GM23248 (cell line): ENCODE measurements around the gene CMTR1. TPM values are rescaled to one million over a fixed set of nuclear protein-coding genes. Genes with fewer than 3 reads are reported as not detected.

Experiments
- DNase-seq: peaks from one replicate; pipeline ENCODE4 v3.0.0-alpha.2; 2015
- H2AFZ ChIP-seq: fragments of 200-600 bp; sonication (generic); 2 replicates; pipeline ENCODE4 v1.6.1; 2016; ENCODE audit warnings: antibody characterized with exemption
- H3F3A ChIP-seq: fragments of 200-600 bp; sonication (generic); 2 replicates; pipeline ENCODE4 v1.6.1; 2016; ENCODE audit warnings: mild to moderate bottlenecking, antibody characterized with exemption, mixed run types; ENCODE audit not compliant: insufficient read depth
- H3K27ac ChIP-seq: fragments of 200-600 bp; sonication (generic); 2 replicates; pipeline ENCODE4 v1.5.1; 2016; ENCODE audit warnings: mild to moderate bottlenecking
- H3K27me3 ChIP-seq: fragments of 200-600 bp; sonication (generic); replicated peaks from 2 replicates; pipeline ENCODE4 v1.6.1; 2016; ENCODE audit warnings: mild to moderate bottlenecking; ENCODE audit not compliant: insufficient read depth
- H3K36me3 ChIP-seq: fragments of 200-600 bp; sonication (generic); 2 replicates; pipeline ENCODE4 v1.6.1; 2016; ENCODE audit warnings: low read depth, mild to moderate bottlenecking
- H3K4me1 ChIP-seq: fragments of 200-600 bp; sonication (generic); 2 replicates; pipeline ENCODE4 v1.6.1; 2016; ENCODE audit warnings: mild to moderate bottlenecking; ENCODE audit not compliant: insufficient read depth
- H3K4me2 ChIP-seq: fragments of 200-600 bp; sonication (generic); one replicate; pipeline ENCODE4 v1.6.1; 2016; ENCODE audit warnings: mild to moderate bottlenecking; ENCODE audit not compliant: unreplicated experiment
- H3K4me3 ChIP-seq: fragments of 200-600 bp; sonication (generic); 2 replicates; pipeline ENCODE4 v1.5.1; 2016; ENCODE audit warnings: mild to moderate bottlenecking
- H3K79me2 ChIP-seq: fragments of 200-600 bp; sonication (generic); 2 replicates; pipeline ENCODE4 v1.6.1; 2016; ENCODE audit warnings: mild to moderate bottlenecking; ENCODE audit not compliant: insufficient read depth
- H3K9ac ChIP-seq: fragments of 200-600 bp; sonication (generic); 2 replicates; pipeline ENCODE4 v1.6.1; 2016; ENCODE audit warnings: mild to moderate bottlenecking
- H3K9me2 ChIP-seq: fragments of 200-600 bp; sonication (generic); 2 replicates; pipeline ENCODE4 v1.6.1; 2016; ENCODE audit warnings: mixed run types, mild to moderate bottlenecking, moderate library complexity; ENCODE audit not compliant: insufficient read depth
- H3K9me3 ChIP-seq: fragments of 200-600 bp; sonication (generic); one replicate; pipeline ENCODE4 v1.6.1; 2017; ENCODE audit warnings: low read depth
- H4K20me1 ChIP-seq: fragments of 200-600 bp; sonication (generic); 2 replicates; pipeline ENCODE4 v1.6.0; 2016; ENCODE audit not compliant: insufficient read depth
- EZH2 ChIP-seq: fragments of 200-600 bp; sonication (generic); IDR thresholded peaks from 2 replicates; pipeline ENCODE4 v1.6.1; 2018; ENCODE audit warnings: antibody characterized with exemption, mild to moderate bottlenecking; ENCODE audit not compliant: insufficient read depth, poor library complexity, severe bottlenecking
- EZH2phosphoT487 ChIP-seq: fragments of 200-600 bp; sonication (generic); IDR thresholded peaks from 2 replicates; pipeline ENCODE4 v1.6.1; 2018; ENCODE audit warnings: antibody characterized with exemption, moderate library complexity, mild to moderate bottlenecking, low read depth; ENCODE audit not compliant: insufficient read depth
- WGBS, 2 experiments: methylation state at CpG; one replicate each; pipeline ENCODE4 v1.1.6; 2015 to 2017; ENCODE audit warnings: low lambda C conversion rate in 2 of 2, low coverage in 1 of 2; ENCODE audit errors: missing lambda C conversion rate in 2 of 2; 5-methylcytosine and 5-hydroxymethylcytosine counted together
- in situ Hi-C: fragments of 300-500 bp; cut with MboI; formaldehyde crosslinking; loops from 2 replicates; pipeline ENCODE4 v1.15.0; 2020
- polyA plus RNA-seq: library from polyadenylated mRNA; unstranded; fragments of >200 nt; fragmentation: Nextera tagmentation; extraction: Ambion mirVana; gene quantifications from 2 replicates; pipeline ENCODE4 v1.2.1, GENCODE V29; 2016
- total RNA-seq: library from RNA; depleted of rRNA; stranded (reverse); fragments of >200 nt; shearing (Covaris generic); gene quantifications from 2 replicates; pipeline ENCODE4 v1.2.3, GENCODE V29; 2014

Gene CMTR1
- total and polyA plus RNA-seq, 2 experiments from 2014 or later, result 16.1 to 46.3 TPM

- TF ChIP-seq EZH2phosphoT487, result no peak
- TF ChIP-seq EZH2, result no peak
- in situ Hi-C loops, result no loop called here
- H4K20me1 ChIP-seq, result no peaks in the 10 kb centered on the region
- H3K79me2 ChIP-seq, result peaks cover 9% of the 10 kb centered on the region; the same call in 1 of the 2 replicates
- no peak overlapping the region for H3K27ac ChIP-seq
- H3K4me2 ChIP-seq, result no peak overlapping the region
- no peaks in the 10 kb centered on the region for H3K4me1 ChIP-seq
- no peaks in the 10 kb centered on the region for H3K9me3 ChIP-seq
- peaks cover 25% of the 10 kb centered on the region for H3K36me3 ChIP-seq
- no peak overlapping the region for H2AFZ ChIP-seq
- H3F3A ChIP-seq, result no peaks in the 10 kb centered on the region
- H3K9ac ChIP-seq, result no peak overlapping the region
- no peaks in the 10 kb centered on the region for H3K27me3 ChIP-seq
- no peak for DNase-seq
- H3K9me2 ChIP-seq, result no peaks in the 10 kb centered on the region
- no peak overlapping the region for H3K4me3 ChIP-seq
Observed at GRCh38 chr6:37463110-37463509, 30.1 kb downstream of the CMTR1 start.

DNA sequence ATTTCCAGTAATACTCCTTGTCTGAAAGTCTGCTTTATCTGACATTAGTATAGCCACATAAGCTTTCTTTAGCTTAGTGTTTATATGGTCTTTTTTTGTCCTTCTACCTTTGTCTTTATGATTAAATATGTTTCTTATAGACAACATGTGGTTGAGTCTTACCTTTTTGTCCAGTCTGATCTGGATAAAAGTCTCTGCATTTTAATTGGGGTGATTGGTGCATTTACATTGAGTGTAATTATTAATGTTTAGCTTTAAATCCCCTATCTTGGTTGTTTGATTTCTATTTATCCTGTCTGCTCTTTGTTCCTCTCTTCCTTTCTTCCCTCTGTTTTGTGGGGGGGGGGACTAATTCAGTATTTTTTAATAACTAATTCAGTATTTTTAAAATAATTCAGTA is 34.7 kb downstream of the CMTR1 start:
- no peaks in the 10 kb centered on the region for H4K20me1 ChIP-seq
- no peak overlapping the region for H2AFZ ChIP-seq
- H3K9me3 ChIP-seq, result no peaks in the 10 kb centered on the region
- H3K9me2 ChIP-seq, result no peaks in the 10 kb centered on the region
- H3K4me1 ChIP-seq, result no peaks in the 10 kb centered on the region
- peaks cover 24% of the 10 kb centered on the region for H3K36me3 ChIP-seq
- H3K4me3 ChIP-seq, result no peak overlapping the region
- in situ Hi-C loops, result no loop called here
- TF ChIP-seq EZH2 (no peak), EZH2phosphoT487 (no peak)
- no peak overlapping the region for H3K4me2 ChIP-seq
- H3K79me2 ChIP-seq, result peaks cover 12% of the 10 kb centered on the region; the same call in 1 of the 2 replicates
- no peak overlapping the region for H3K9ac ChIP-seq
- no peak for DNase-seq
- no peaks in the 10 kb centered on the region for H3F3A ChIP-seq
- no peak overlapping the region for H3K27ac ChIP-seq
- no peaks in the 10 kb centered on the region for H3K27me3 ChIP-seq

DNA sequence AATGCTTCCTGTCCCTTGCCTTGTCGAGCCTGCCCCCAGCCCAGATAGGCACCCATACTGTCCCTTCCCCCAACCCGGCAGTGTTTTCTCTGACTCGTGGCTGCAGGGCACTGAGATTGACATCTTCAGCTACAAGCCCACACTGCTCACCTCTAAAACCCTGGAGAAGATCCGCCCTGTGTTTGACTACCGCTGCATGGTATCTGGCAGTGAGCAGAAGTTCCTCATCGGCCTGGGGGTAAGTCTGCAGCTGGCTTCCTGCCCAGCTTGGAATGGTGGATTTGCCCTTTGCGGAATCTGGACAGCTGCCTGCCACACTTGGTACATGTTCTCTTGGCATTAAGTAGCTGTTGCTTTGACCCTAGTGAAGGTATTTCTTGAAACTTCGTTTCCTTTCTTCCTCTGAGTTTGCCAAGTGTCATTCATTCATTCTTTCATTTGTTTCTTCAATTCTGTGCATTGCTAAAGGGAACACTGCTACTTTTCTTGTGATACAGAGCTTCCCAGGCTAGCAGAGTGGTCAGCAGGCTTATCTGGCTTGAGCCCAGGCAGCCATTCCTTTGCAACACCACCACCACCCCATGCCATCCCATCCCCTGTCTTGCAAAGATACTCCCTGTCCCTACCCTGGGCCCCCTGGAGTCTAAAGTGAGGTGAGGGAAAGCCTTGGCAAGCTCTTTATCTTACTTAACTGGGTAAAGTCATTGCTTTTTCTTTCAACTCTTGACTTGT is 40.5 kb downstream of the CMTR1 start:
- in situ Hi-C loops, result no loop called here
- no peak overlapping the region for H3K4me2 ChIP-seq
- H3K27me3 ChIP-seq, result no peaks in the 10 kb centered on the region
- H3K4me3 ChIP-seq, result no peak overlapping the region
- H4K20me1 ChIP-seq, result no peaks in the 10 kb centered on the region
- H2AFZ ChIP-seq, result no peak overlapping the region
- H3K9me3 ChIP-seq, result no peaks in the 10 kb centered on the region
- 79% methylated on average over 8 of the region's 8 CpGs for WGBS, 2 experiments
- H3K4me1 ChIP-seq, result no peaks in the 10 kb centered on the region
- 0 out of 2 replicates have a peak, but pooled peaks cover under 1% of the 10 kb centered on the region for H3K79me2 ChIP-seq
- no peaks in the 10 kb centered on the region for H3F3A ChIP-seq
- TF ChIP-seq EZH2phosphoT487 (no peak), EZH2 (no peak)
- H3K36me3 ChIP-seq, result peaks cover 18% of the 10 kb centered on the region; the same call in 1 of the 2 replicates
- H3K9me2 ChIP-seq, result no peaks in the 10 kb centered on the region
- no peak overlapping the region for H3K27ac ChIP-seq
- H3K9ac ChIP-seq, result no peak overlapping the region
- DNase-seq, result no peak

DNA sequence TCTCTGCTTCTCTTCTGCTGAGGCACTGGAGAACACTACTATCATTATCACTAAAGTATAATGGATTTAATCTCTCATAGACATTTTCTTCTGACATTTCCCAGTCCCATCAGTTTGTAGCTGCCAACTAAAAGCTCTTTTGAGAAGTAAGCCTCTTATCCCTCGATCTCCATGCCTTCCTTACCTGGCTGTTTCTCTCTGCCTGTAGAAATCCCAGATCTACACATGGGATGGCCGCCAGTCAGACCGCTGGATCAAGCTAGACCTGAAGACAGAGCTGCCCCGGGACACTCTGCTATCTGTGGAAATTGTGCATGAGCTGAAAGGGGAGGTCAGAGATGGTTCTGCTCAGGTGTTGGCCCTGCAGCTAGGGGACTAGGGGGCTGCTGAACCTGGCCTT is 41.3 kb downstream of the CMTR1 start:
- H3K9me2 ChIP-seq, result no peaks in the 10 kb centered on the region
- no peaks in the 10 kb centered on the region for H3K9me3 ChIP-seq
- no peaks in the 10 kb centered on the region for H3K27me3 ChIP-seq
- no peak overlapping the region for H3K4me3 ChIP-seq
- TF ChIP-seq EZH2phosphoT487 (no peak), EZH2 (no peak)
- in situ Hi-C loops, result no loop called here
- H3K4me1 ChIP-seq, result no peaks in the 10 kb centered on the region
- H4K20me1 ChIP-seq, result no peaks in the 10 kb centered on the region
- no peak overlapping the region for H3K27ac ChIP-seq
- 82 to 92% methylated on average over 4 of the region's 4 CpGs for WGBS, 2 experiments
- no peak for DNase-seq
- H3F3A ChIP-seq, result no peaks in the 10 kb centered on the region
- peaks cover 18% of the 10 kb centered on the region; the same call in 1 of the 2 replicates for H3K36me3 ChIP-seq
- H2AFZ ChIP-seq, result no peak overlapping the region
- no peaks in the 10 kb centered on the region for H3K79me2 ChIP-seq
- H3K9ac ChIP-seq, result no peak overlapping the region
- no peak overlapping the region for H3K4me2 ChIP-seq

GRCh38 chr6:37477191-37477590 is 44.2 kb downstream of the CMTR1 start:
- H3K9me2 ChIP-seq, result no peaks in the 10 kb centered on the region
- H3K4me3 ChIP-seq, result no peak overlapping the region
- H3K4me2 ChIP-seq, result no peak overlapping the region
- H4K20me1 ChIP-seq, result no peaks in the 10 kb centered on the region
- no peaks in the 10 kb centered on the region for H3K9me3 ChIP-seq
- H3K79me2 ChIP-seq, result no peaks in the 10 kb centered on the region
- no peak for TF ChIP-seq EZH2
- no peak for TF ChIP-seq EZH2phosphoT487
- in situ Hi-C loops, result no loop called here
- no peak overlapping the region for H2AFZ ChIP-seq
- H3K27me3 ChIP-seq, result no peaks in the 10 kb centered on the region
- H3K9ac ChIP-seq, result no peak overlapping the region
- no peak for DNase-seq
- no peaks in the 10 kb centered on the region for H3F3A ChIP-seq
- no peaks in the 10 kb centered on the region for H3K4me1 ChIP-seq
- H3K36me3 ChIP-seq, result peaks cover 7% of the 10 kb centered on the region; the same call in 1 of the 2 replicates
- WGBS, 2 experiments, result 44 to 48% methylated on average over 3 of the region's 3 CpGs
- no peak overlapping the region for H3K27ac ChIP-seq
